Mesendoderm (in vitro differentiated cells): ENCODE results near the gene MRGPRX4.

Experiments used
- DNase-seq: peaks from one replicate; pipeline ENCODE4 v3.0.0; 2013
- H2AK5ac ChIP-seq: 2 replicates; pipeline ENCODE4 v1.6.1; 2013; ENCODE audit warnings: low read length, inconsistent platforms
- H2BK120ac ChIP-seq: 2 replicates; pipeline ENCODE4 v1.6.1; 2013; ENCODE audit warnings: low read depth, mild to moderate bottlenecking, low read length, moderate library complexity, mixed read lengths
- H2BK15ac ChIP-seq: replicated peaks from 2 replicates; pipeline ENCODE4 v1.6.1; 2013; ENCODE audit warnings: low read depth, mild to moderate bottlenecking, moderate library complexity
- H2BK5ac ChIP-seq: 2 replicates; pipeline ENCODE4 v1.6.1; 2013; ENCODE audit warnings: low read length, inconsistent platforms
- H3K18ac ChIP-seq: 2 replicates; pipeline ENCODE4 v1.6.1; 2013; ENCODE audit warnings: mild to moderate bottlenecking, low read length, mixed read lengths
- H3K23ac ChIP-seq: one replicate; pipeline ENCODE4 v1.6.1; 2013; ENCODE audit warnings: low read length
- H3K27ac ChIP-seq: 2 replicates; pipeline ENCODE4 v1.5.1; 2013; ENCODE audit warnings: low read depth, mild to moderate bottlenecking, inconsistent platforms, low read length, moderate library complexity
- H3K27me3 ChIP-seq: 2 replicates; pipeline ENCODE4 v1.6.1; 2013; ENCODE audit warnings: low read length, control low read depth, mild to moderate bottlenecking, inconsistent platforms; ENCODE audit not compliant: insufficient read depth, poor library complexity
- H3K36me3 ChIP-seq: 2 replicates; pipeline ENCODE4 v1.6.1; 2013; ENCODE audit warnings: low read length, inconsistent platforms; ENCODE audit not compliant: control insufficient read depth, insufficient read depth
- H3K4ac ChIP-seq: one replicate; pipeline ENCODE4 v1.6.1; 2013; ENCODE audit warnings: low read depth, mild to moderate bottlenecking, low read length, moderate library complexity
- H3K4me1 ChIP-seq: 2 replicates; pipeline ENCODE4 v1.6.1; 2013; ENCODE audit warnings: low read depth, low read length, inconsistent platforms; ENCODE audit not compliant: control insufficient read depth
- H3K4me2 ChIP-seq: 2 replicates; pipeline ENCODE4 v1.6.1; 2013; ENCODE audit warnings: low read length
- H3K4me3 ChIP-seq: 2 replicates; pipeline ENCODE4 v1.5.1; 2013; ENCODE audit warnings: mild to moderate bottlenecking, low read length
- H3K56ac ChIP-seq: one replicate; pipeline ENCODE4 v1.6.1; 2013; ENCODE audit warnings: low read length
- H3K79me1 ChIP-seq: 2 replicates; pipeline ENCODE4 v1.6.1; 2013; ENCODE audit warnings: low read length, inconsistent platforms
- H3K79me2 ChIP-seq: 2 replicates; pipeline ENCODE4 v1.6.1; 2013; ENCODE audit warnings: mild to moderate bottlenecking, low read length; ENCODE audit not compliant: control insufficient read depth, insufficient read depth
- H3K9ac ChIP-seq: 2 replicates; pipeline ENCODE4 v1.6.1; 2013; ENCODE audit warnings: low read length, inconsistent platforms
- H4K5ac ChIP-seq: one replicate; pipeline ENCODE4 v1.6.1; 2013; ENCODE audit warnings: low read length
- H4K8ac ChIP-seq: one replicate; pipeline ENCODE4 v1.6.1; 2013; ENCODE audit warnings: low read depth, mild to moderate bottlenecking, control low read depth, low read length, moderate library complexity
- WGBS: extraction: QIAGEN DNeasy Blood & Tissue Kit; methylation state at CpG from one replicate; pipeline ENCODE4 v1.1.7; 2013; ENCODE audit warnings: low lambda C conversion rate, missing lambda C conversion rate; ENCODE audit not compliant: insufficient coverage; ENCODE audit errors: extremely low coverage; 5-methylcytosine and 5-hydroxymethylcytosine counted together

Gene MRGPRX4

DNA sequence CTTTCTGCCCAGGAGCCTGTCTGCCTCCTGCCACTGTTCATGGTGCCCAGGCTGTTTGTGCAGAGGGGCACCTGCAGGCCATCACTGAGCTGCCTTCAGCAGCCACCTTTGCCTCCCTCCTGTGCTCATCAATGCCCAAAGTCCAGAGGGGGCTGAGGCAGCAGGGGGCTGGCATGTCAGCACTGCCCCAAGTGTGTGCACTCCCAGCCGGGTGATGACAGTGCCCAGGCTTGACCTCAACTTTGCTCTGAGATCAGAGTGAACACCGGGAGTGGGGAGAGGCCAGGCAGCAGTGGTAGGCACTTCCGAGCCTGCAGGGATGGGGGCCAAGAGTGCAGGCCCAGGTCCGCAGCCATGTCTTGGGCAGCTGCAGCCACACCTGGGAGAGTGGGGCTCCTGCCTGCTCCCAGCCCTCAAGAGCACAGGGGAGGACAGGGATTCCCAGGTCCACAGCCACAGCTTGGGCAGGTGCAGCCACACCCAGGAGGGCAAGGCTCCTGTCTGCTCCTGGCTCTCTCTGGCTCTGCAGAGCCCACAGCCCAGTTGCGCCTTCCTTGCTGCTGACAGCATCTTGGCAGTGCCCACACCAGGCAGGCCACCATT, 48.7 kb downstream of the MRGPRX4 start:
- no peak overlapping the region for H3K27ac ChIP-seq
- no peak overlapping the region for H2BK120ac ChIP-seq
- DNase-seq = no peak
- no peak overlapping the region for H3K9ac ChIP-seq
- no peaks in the 10 kb centered on the region for H3K27me3 ChIP-seq
- no peaks in the 10 kb centered on the region for H3K79me2 ChIP-seq
- no peak overlapping the region for H3K18ac ChIP-seq
- H3K4ac ChIP-seq = no peak overlapping the region
- WGBS = no CpG with 5 or more reads among the region's 5 CpGs
- no peak overlapping the region for H2BK5ac ChIP-seq
- H3K23ac ChIP-seq = no peak overlapping the region
- no peak overlapping the region for H3K56ac ChIP-seq
- no peak overlapping the region for H4K5ac ChIP-seq
- no peak overlapping the region for H3K4me3 ChIP-seq
- H2AK5ac ChIP-seq = no peak overlapping the region
- no peak overlapping the region for H3K4me2 ChIP-seq
- H3K79me1 ChIP-seq = no peaks in the 10 kb centered on the region
- H3K36me3 ChIP-seq = no peaks in the 10 kb centered on the region
- H3K4me1 ChIP-seq = no peaks in the 10 kb centered on the region
- H2BK15ac ChIP-seq = no peak overlapping the region
- H4K8ac ChIP-seq = no peak overlapping the region

DNA sequence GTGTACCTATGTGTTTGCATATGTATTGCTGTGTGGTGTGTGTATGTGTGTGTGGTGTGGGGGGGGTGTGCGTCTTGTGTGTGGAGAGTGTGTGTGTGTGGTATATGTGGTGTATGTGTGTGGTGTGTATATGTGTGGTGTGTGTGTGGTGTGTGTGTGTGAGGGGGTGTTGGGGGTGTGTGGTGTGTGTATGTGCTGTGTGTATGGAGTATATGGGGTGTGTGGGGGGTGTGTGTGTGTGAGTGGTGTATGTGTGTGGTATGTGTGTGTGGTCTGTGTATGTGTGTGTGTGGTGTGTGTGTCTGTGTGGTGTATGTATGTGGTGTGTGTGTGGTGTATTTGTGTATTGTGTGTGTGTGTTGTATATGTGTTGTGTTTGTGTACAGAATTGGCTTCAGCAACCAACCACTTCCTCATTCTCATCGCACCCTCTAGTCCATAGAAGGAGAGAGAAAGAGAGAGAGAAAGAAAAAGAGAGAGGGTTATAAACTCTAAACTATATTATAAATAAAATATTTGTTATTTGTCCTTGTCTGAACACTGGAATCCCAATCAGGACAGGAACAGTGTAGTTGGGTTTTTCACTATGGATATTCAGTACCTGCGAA, 50.3 kb downstream of the MRGPRX4 start:
- Histone ChIP-seq H3K4ac (no peak overlapping the region), H2BK15ac (no peak overlapping the region), H3K79me2 (no peaks in the 10 kb centered on the region), H4K8ac (no peak overlapping the region), H3K23ac (no peak overlapping the region), H2BK5ac (no peak overlapping the region), H2BK120ac (no peak overlapping the region), H3K18ac (no peak overlapping the region), H3K36me3 (no peaks in the 10 kb centered on the region), H3K56ac (no peak overlapping the region), H4K5ac (no peak overlapping the region), H3K4me2 (no peak overlapping the region), H2AK5ac (no peak overlapping the region), H3K27ac (no peak overlapping the region), H3K27me3 (no peaks in the 10 kb centered on the region), H3K79me1 (no peaks in the 10 kb centered on the region), H3K9ac (no peak overlapping the region), H3K4me1 (no peaks in the 10 kb centered on the region), H3K4me3 (no peak overlapping the region)
- no CpG with 5 or more reads among the region's 3 CpGs for WGBS
- DNase-seq = no peak
